Erythroblast (primary cell): Measurements from ENCODE around the gene SKI.
"Not testable (repeated sequence)": the region's sequence is repeated elsewhere in the genome, so short reads cannot be mapped to it uniquely, and the experiment has no call there.

Experiments
- DNase-seq, 2 experiments: peaks; one replicate each; lab custom pipeline; 2025; lab: John Stamatoyannopoulos, UW
- GATA1 ChIP-seq: IDR thresholded peaks from 2 replicates; pipeline ENCODE4 v1.6.1; 2011; ENCODE audit warnings: low read depth, mild to moderate bottlenecking, control low read depth, low read length, moderate library complexity
- POLR2A ChIP-seq: IDR thresholded peaks from 2 replicates; pipeline ENCODE4 v1.6.1; 2011; ENCODE audit warnings: mild to moderate bottlenecking, low read length

Gene SKI

GRCh38 chr1:2235300-2235998 lies 7.3 kb downstream of the SKI start:
- no peak for TF ChIP-seq GATA1
- TF ChIP-seq POLR2A: no peak
- DNase-seq: no peak

GRCh38 chr1:2236695-2237677 lies 8.9 kb downstream of the SKI start:
- TF ChIP-seq POLR2A (no peak), GATA1 (no peak)
- DNase-seq: no peak

GRCh38 chr1:2237773-2238172 lies 9.7 kb downstream of the SKI start:
- no peak for TF ChIP-seq POLR2A
- TF ChIP-seq GATA1: no peak

GRCh38 chr1:2238361-2239012 lies 10.4 kb downstream of the SKI start:
- no peak for DNase-seq
- TF ChIP-seq GATA1: no peak
- no peak for TF ChIP-seq POLR2A

More at GRCh38 chr1:2237773-2238172, 9.7 kb downstream of the SKI start:
- DNase-seq: peak; percentile 31 to 37

- DNase-seq: no peak
- TF ChIP-seq GATA1 (no peak), POLR2A (no peak)
Observed at GRCh38 chr1:2239013-2239370, 10.9 kb downstream of the SKI start.

GRCh38 chr1:2239384-2239985 lies 11.4 kb downstream of the SKI start:
- DNase-seq: no peak
- no peak for TF ChIP-seq POLR2A
- TF ChIP-seq GATA1: no peak

- peak in 1 of 2 experiments; percentile 34 for DNase-seq
- TF ChIP-seq POLR2A (no peak), GATA1 (no peak)
Observed at GRCh38 chr1:2240270-2241156, 12.4 kb downstream of the SKI start.

GRCh38 chr1:2241820-2242219 lies 13.7 kb downstream of the SKI start:
- no peak for DNase-seq
- TF ChIP-seq POLR2A (no peak), GATA1 (no peak)

GRCh38 chr1:2242814-2243725 lies 15.0 kb downstream of the SKI start:
- DNase-seq: no peak
- TF ChIP-seq GATA1 (no peak), POLR2A (no peak)

- not testable (repeated sequence) for DNase-seq
Observed at GRCh38 chr1:2247045-2247394, 18.9 kb downstream of the SKI start.

GRCh38 chr1:2247760-2248126 lies 19.6 kb downstream of the SKI start:
- no peak for DNase-seq
- TF ChIP-seq POLR2A: no peak
- TF ChIP-seq GATA1: no peak
